SK-N-SH (cell line): ENCODE data around the gene MB21D2. TPM values are rescaled to one million over a fixed set of nuclear protein-coding genes. Genes with fewer than 3 reads are reported as not detected.

ENCODE experiments used
- CTCF ChIA-PET: fragments of 300-600, 350-600 bp; formaldehyde crosslinking; extraction: SDS; loops from one replicate; lab custom pipeline; 2021; lab: Yijun Ruan, JAX
- POLR2A ChIA-PET: fragments of 350-600 bp; sonication (Branson Sonifier 250); formaldehyde crosslinking; extraction: SDS; loops from one replicate; lab custom pipeline; 2020; ENCODE audit warnings: antibody characterized with exemption, inconsistent platforms; lab: Yijun Ruan, JAX
- DNase-seq: peaks from one replicate; pipeline ENCODE4 v3.0.0; 2012
- H2AFZ ChIP-seq: fragments of 200-600 bp; sonication (generic); 2 replicates; pipeline ENCODE4 v1.8.1; 2016; ENCODE audit warnings: antibody characterized with exemption, mild to moderate bottlenecking, low read depth
- H3F3A ChIP-seq: fragments of 200-600 bp; sonication (generic); replicated peaks from 2 replicates; pipeline ENCODE3; 2016; ENCODE audit warnings: antibody characterized with exemption, mild to moderate bottlenecking; ENCODE audit not compliant: insufficient read depth
- H3K27ac ChIP-seq, 2 experiments: fragments of 200-500 bp in 1 of 2; fragments of 200-600 bp in 1 of 2; sonication (Bioruptor generic) in 1 of 2; sonication (generic), shearing (Covaris generic) in 1 of 2; 2 replicates each; pipeline versions ENCODE4 v1.5.1 to v1.6.1; 2014 to 2016; ENCODE audit warnings: low read depth in 2 of 2, inconsistent platforms in 1 of 2, low read length in 1 of 2, mild to moderate bottlenecking in 1 of 2, mixed read lengths in 1 of 2
- H3K27me3 ChIP-seq: fragments of 200-600 bp; sonication (generic), shearing (Covaris generic); 2 replicates; pipeline ENCODE4 v1.6.1; 2016; ENCODE audit warnings: mixed run types; ENCODE audit not compliant: insufficient read depth
- H3K36me3 ChIP-seq, 2 experiments: fragments of 200-500 bp in 1 of 2; fragments of 200-600 bp in 1 of 2; sonication (Bioruptor generic) in 1 of 2; sonication (generic) in 1 of 2; replicated peaks in 1 of 2; 2 replicates each; pipeline versions ENCODE3 to v1.5.1; 2014 to 2016; ENCODE audit warnings: low read length in 1 of 2, mild to moderate bottlenecking in 1 of 2; ENCODE audit not compliant: insufficient read depth in 2 of 2, control insufficient read depth in 1 of 2
- H3K4me1 ChIP-seq, 2 experiments: fragments of 200-500 bp in 1 of 2; fragments of 200-600 bp in 1 of 2; sonication (Bioruptor generic) in 1 of 2; sonication (generic), shearing (Covaris generic) in 1 of 2; 2 replicates each; pipeline versions ENCODE4 v1.5.1 to v1.6.1; 2014 to 2016; ENCODE audit warnings: low read depth in 1 of 2, low read length in 1 of 2, mixed run types in 1 of 2; ENCODE audit not compliant: insufficient read depth in 2 of 2, control insufficient read depth in 1 of 2
- H3K4me2 ChIP-seq: fragments of 200-600 bp; sonication (generic), shearing (Covaris generic); 2 replicates; pipeline ENCODE4 v1.6.1; 2017; ENCODE audit warnings: mixed run types
- H3K4me3 ChIP-seq, 2 experiments: fragments of 200-500 bp in 1 of 2; fragments of 200-600 bp in 1 of 2; sonication (Bioruptor generic) in 1 of 2; sonication (generic), shearing (Covaris generic) in 1 of 2; 2 replicates each; pipeline versions ENCODE4 v1.5.1 to v1.8.1; 2014 to 2016; ENCODE audit warnings: low read depth in 2 of 2, inconsistent platforms in 1 of 2, low read length in 1 of 2, mild to moderate bottlenecking in 1 of 2, mixed read lengths in 1 of 2, moderate library complexity in 1 of 2
- H3K79me2 ChIP-seq: fragments of 200-600 bp; sonication (generic); 2 replicates; pipeline ENCODE4 v1.8.1; 2017; ENCODE audit warnings: mild to moderate bottlenecking; ENCODE audit not compliant: insufficient read depth
- H3K9ac ChIP-seq: fragments of 200-600 bp; sonication (generic); 2 replicates; pipeline ENCODE4 v1.6.1; 2017; ENCODE audit warnings: mixed run types
- H3K9me2 ChIP-seq: fragments of 200-600 bp; sonication (generic); 2 replicates; pipeline ENCODE4 v1.6.1; 2017; ENCODE audit warnings: mixed run types
- H3K9me3 ChIP-seq: fragments of 200-600 bp; sonication (generic); 2 replicates; pipeline ENCODE4 v1.6.1; 2017; ENCODE audit warnings: mixed run types, mild to moderate bottlenecking, moderate library complexity
- H4K20me1 ChIP-seq: fragments of 200-600 bp; sonication (generic); 2 replicates; pipeline ENCODE4 v1.6.1; 2017; ENCODE audit warnings: mild to moderate bottlenecking, mixed run types; ENCODE audit not compliant: insufficient read depth
- CHD2 ChIP-seq: fragments of 150-350 bp; IDR thresholded peaks from 2 replicates; pipeline ENCODE4 v1.6.1; 2018; ENCODE audit warnings: low read length; ENCODE audit not compliant: partially characterized antibody
- CTCF ChIP-seq: fragments of 200-600 bp; sonication (generic); IDR thresholded peaks from 2 replicates; pipeline ENCODE4 v1.6.1; 2017; ENCODE audit warnings: antibody characterized with exemption, mild to moderate bottlenecking, moderate library complexity
- FOXM1 ChIP-seq: IDR thresholded peaks from 2 replicates; pipeline ENCODE4 v1.4.0; 2012; ENCODE audit warnings: low read depth, mild to moderate bottlenecking
- MAX ChIP-seq: IDR thresholded peaks from 2 replicates; pipeline ENCODE4 v1.4.0; 2012; ENCODE audit warnings: low read depth
- NFIC ChIP-seq: IDR thresholded peaks from 2 replicates; pipeline ENCODE4 v1.4.0; 2012; ENCODE audit warnings: borderline replicate concordance
- NRF1 ChIP-seq: IDR thresholded peaks from 2 replicates; pipeline ENCODE4 v1.6.1; 2012; ENCODE audit warnings: low read depth, mild to moderate bottlenecking, low read length
- POLR2AphosphoS5 ChIP-seq: IDR thresholded peaks from 2 replicates; pipeline ENCODE4 v1.6.1; 2012; ENCODE audit warnings: low read depth, low read length
- RAD21 ChIP-seq: IDR thresholded peaks from 2 replicates; pipeline ENCODE4 v1.6.1; 2012; ENCODE audit warnings: mild to moderate bottlenecking, low read length
- REST ChIP-seq: IDR thresholded peaks from 2 replicates; pipeline ENCODE4 v1.6.1; 2012; ENCODE audit warnings: mild to moderate bottlenecking, low read depth, low read length, moderate library complexity
- RFX5 ChIP-seq: IDR thresholded peaks from 2 replicates; pipeline ENCODE4 v1.6.1; 2012; ENCODE audit warnings: mild to moderate bottlenecking, improper control_type of control experiment, low read length
- RXRA ChIP-seq: IDR thresholded peaks from 2 replicates; pipeline ENCODE4 v1.4.0; 2012; ENCODE audit warnings: low read depth, mild to moderate bottlenecking, borderline replicate concordance
- SMC3 ChIP-seq: IDR thresholded peaks from 2 replicates; pipeline ENCODE4 v1.6.1; 2012; ENCODE audit warnings: low read depth, low read length, improper control_type of control experiment
- TCF12 ChIP-seq: IDR thresholded peaks from 2 replicates; pipeline ENCODE4 v1.4.0; 2012
- YY1 ChIP-seq: IDR thresholded peaks from 2 replicates; pipeline ENCODE4 v1.4.0; 2012; ENCODE audit warnings: low read depth, mild to moderate bottlenecking
- WGBS: methylation state at CpG from one replicate; pipeline ENCODE4 v1.1.6; 2017; ENCODE audit warnings: low lambda C conversion rate; 5-methylcytosine and 5-hydroxymethylcytosine counted together
- polyA plus RNA-seq, 3 experiments: library from polyadenylated mRNA; depleted of rRNA; stranded (reverse); fragments of >200 nt; gene quantifications; 2 replicates each; pipeline ENCODE4 v1.2.3, GENCODE V29; 2012

Gene MB21D2
- polyA plus RNA-seq, 1 of the 3 experiments (the other 2 are of a cell fraction) = 12.7 TPM

GRCh38 chr3:192831111-192831644, 86.5 kb downstream of the MB21D2 start (continued):
- no peak for TF ChIP-seq REST
- no peak for TF ChIP-seq SMC3
- TF ChIP-seq CTCF = no peak
- no peak for TF ChIP-seq YY1
- TF ChIP-seq FOXM1 = no peak
- no peak for TF ChIP-seq RFX5
- TF ChIP-seq NRF1 = no peak
- TF ChIP-seq NFIC = peak; percentile 39; the same call in 1 of the 2 replicates
- no peak for TF ChIP-seq CHD2
- TF ChIP-seq POLR2AphosphoS5 = no peak

- 88% methylated on average over 7 of the region's 7 CpGs for WGBS
- H3K27me3 ChIP-seq = no peaks in the 10 kb centered on the region
- H3K4me3 ChIP-seq = no peak overlapping the region
- H3K36me3 ChIP-seq = no peaks in the 10 kb centered on the region
- peaks cover 26% of the 10 kb centered on the region; the same call in 1 of the 2 replicates for H4K20me1 ChIP-seq
- H3K4me2 ChIP-seq = 0 out of 2 replicates have a peak overlapping the region, but pooled peaks have one; percentile 20
- POLR2A ChIA-PET = no interaction called here
- H3K9ac ChIP-seq = no peak overlapping the region
- H3K27ac ChIP-seq = peak overlapping the region in 1 of 2 experiments; percentile 55; a peak in 2 of 4 replicates
- no peaks in the 10 kb centered on the region for H3K9me3 ChIP-seq
- no peak for DNase-seq
- CTCF ChIA-PET = no interaction called here
- no peak for TF ChIP-seq FOXM1
- no peak for TF ChIP-seq NRF1
- no peak for TF ChIP-seq RXRA
- no peak for TF ChIP-seq RAD21
- no peak for TF ChIP-seq TCF12
- TF ChIP-seq MAX = no peak
- no peak for TF ChIP-seq SMC3
- no peak for TF ChIP-seq POLR2AphosphoS5
- H3F3A ChIP-seq = peaks cover 21% of the 10 kb centered on the region
- no peaks in the 10 kb centered on the region for H3K9me2 ChIP-seq
- H2AFZ ChIP-seq = no peak overlapping the region
- peaks cover 33% of the 10 kb centered on the region; the same call in 1 of the 2 replicates for H3K79me2 ChIP-seq
- peaks cover 0 to 25% of the 10 kb centered on the region in 2 experiments; a peak in 2 of 4 replicates for H3K4me1 ChIP-seq
These were observed 87.2 kb downstream of the MB21D2 start for GRCh38 chr3:192830291-192831110.
